NOMO-1 (cell line): ENCODE data around the gene IL22RA2.
A peak's percentile ranks its signal among the peaks of the same experiment; 100 is the strongest.

Experiments
- DNase-seq, 2 experiments: peaks; one replicate each; lab custom pipeline; 2025; ENCODE audit not compliant: unreplicated experiment in 2 of 2; lab: John Stamatoyannopoulos, UW

IL22RA2 gene

DNA sequence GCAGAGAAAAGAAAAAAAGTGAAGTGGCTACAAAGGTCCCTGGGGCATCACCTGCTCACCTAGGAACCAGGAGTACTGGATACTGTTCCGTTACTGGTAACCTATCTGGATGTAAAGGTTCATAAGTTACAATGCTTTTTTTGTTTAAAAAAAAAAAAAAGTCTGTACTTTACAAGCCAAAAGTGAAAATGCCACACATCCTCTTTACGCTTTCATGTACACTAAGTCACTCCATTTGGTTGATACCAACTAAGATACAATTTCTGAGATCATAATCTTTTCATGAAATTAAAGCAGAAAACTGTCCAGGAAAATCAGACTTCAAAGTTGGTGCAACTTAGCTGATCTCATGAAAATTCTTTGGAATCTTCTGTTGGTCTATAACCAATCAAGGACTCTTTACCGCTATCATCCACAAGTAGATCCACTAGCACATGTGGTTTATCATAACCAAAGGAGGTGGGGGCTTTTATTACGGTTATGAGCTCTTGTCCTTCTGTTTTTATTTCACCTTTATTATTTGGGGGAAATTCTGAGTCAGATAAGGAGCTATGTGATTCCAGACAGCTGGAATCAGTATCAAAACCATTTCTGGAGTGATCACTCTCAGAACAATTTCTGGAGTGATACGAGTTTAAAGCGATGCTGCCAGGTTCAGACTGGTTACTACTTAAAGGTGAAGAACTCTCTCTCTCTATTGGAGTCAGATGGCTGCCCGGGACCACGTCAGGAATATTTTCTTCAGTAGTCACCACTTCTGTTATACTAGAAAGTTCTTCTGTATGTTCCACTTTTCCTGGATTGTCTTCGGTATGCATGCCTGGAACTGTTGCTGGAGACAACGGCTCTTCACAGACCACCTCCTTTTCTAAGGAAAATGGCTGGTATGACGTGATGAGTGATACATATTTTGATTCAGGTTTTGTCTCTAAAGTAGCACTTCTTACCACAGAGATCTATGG lies 24.5 kb upstream of the IL22RA2 start:
- no peak for DNase-seq

DNA sequence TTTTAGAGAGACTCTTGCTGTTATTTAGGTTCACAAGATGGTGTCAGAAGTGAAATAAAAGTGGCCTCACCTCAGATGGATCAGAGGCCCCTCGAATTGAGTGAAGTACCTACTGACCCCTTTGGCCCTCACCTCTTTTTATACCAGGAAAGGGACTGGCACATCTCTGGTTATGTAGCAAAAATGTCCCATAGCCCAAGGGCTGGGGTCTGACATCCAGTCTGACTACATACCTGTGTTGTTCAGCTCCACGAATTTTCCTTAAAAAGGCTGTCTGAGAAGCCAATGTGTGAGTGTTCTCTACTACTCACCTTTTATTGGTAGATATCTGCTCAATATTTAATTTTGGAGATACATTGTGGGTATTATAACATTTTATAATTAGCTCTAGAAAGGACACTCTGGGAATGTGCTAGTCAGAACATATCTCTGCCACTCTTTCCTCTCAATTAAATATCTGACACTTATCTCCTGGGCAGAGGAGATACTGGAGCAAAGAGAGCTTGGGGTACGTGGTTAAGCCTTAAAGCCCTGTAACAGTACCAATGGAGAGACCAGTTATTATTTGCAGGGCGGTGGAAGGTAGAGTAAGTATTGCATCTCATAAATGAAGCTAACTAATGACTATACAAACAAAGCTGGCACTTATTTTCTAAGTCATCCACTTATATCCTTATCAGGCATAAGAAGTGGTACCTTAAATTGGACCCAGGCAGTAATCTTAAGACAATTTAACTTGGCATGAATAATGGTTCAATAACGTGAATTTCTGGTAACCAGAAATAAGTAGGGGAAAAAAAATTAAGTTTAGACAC lies 20.0 kb upstream of the IL22RA2 start:
- DNase-seq = no peak

DNA sequence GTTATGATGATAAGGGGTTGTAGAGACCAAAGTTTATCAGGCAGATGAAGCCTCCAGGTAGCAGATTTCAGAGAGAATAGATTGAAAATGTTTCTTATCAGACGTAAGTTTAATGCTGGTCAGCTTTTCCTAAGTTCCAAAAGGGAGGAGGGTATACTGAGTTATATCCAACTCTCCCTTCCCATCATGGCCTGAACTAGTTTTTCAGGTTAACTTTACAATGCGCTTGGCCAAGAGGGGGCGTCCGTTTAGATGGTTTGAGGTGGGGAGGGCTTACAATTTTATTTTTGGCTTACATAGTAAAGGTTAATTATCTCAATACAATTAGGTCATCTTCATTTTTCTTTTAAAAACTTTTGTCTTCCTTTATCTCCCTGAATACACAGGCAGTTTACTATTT lies 19.4 kb upstream of the IL22RA2 start:
- DNase-seq = no peak

DNA sequence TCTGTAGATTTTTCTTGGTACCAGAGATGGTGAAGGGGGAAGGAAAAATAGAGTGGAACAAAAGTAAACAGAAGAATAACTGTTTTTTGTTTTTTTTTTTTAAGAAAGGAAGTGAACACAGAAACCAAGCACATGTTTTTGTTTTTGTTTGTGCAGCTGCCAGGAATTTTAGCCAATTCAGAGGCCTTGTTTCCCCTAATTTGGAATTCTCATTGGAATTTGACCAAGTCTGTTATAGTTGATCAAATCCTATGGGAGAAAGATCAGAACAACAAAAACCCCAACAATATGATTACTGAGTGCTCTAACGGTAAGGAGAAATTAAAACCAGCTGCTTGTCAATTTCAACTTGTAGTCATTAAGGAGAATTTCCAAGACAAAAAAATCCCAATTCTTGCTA lies 18.2 kb upstream of the IL22RA2 start:
- no peak for DNase-seq

DNA sequence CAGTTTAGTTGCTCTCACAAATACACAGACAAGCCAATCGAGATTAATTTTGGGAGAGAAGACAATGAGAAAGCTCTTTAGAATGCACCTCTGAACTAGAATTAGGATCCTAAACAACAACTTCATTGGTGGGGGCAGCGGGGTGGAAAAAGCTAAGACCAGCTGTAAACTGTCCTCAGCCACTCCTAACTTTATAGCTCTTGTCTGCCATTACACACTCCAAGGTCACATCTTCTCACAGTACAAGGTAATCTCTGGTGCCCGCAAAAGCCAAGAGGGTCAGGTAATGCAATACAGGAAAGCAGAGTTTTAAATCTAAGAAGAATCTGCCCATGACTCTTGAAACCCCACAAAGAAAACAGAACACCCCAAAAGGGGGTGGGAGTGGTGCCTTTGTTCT lies 17.8 kb upstream of the IL22RA2 start:
- DNase-seq = no peak

DNA sequence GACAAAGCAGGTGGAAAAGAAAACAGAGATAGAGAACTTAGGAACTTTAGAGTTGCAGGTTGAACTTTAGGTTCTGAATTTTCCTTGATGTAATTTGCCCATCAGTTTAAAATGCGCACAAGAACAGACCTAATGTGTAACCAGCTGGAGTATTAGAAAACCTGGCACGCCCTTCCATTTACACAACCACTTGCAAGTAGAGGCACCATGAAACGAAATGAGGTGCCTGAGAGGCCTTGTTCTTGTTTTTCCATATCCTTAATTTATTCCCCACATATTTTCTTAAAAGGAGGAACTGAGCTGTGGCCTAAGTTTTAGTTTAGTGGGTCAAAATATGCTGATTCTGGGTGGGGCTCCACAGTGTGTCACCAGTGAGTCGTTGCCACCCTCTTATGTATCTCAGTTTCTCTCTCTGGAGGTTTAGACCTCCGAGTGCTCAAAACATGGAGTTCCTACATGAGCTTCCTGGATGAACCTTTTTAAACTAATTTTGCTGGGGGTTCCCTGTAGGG lies 17.2 kb upstream of the IL22RA2 start:
- DNase-seq = no peak

DNA sequence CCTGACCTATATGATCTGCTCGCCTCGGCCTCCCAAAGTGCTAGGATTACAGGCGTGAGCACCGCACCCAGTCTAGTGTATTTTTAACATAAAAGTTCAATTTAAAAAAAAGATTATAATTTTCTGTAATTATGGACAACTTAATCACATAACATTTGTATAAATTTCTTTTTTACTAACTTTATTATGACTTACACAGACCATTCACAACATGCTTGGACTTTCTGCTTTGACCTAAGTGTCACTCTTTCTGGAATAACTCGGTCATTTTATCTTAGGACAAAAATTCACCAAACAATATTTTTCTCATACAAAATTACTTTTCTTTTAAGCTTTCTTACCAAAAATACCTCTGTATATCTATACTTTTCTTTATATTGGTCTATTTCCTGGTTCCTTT lies 15.4 kb upstream of the IL22RA2 start:
- DNase-seq = no peak

DNA sequence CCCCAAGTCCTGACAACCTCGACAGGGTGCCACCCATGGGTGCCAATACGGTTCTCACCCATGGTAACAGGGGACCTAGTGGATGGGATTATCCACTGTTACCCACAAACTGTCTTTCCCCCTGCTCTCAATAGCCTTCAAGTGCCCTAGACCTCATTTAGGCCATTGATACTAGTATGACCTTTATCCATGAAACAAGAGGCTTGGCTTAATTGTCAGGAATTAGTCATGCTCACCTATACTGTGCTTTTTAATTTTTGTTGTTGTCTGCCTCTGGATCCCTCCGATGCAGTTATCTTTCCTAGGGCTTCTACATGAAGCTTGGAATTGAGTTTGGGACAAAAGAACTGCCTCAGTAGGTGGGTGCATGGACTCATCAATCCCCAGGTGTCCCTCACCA lies 11.8 kb upstream of the IL22RA2 start:
- no peak for DNase-seq

DNA sequence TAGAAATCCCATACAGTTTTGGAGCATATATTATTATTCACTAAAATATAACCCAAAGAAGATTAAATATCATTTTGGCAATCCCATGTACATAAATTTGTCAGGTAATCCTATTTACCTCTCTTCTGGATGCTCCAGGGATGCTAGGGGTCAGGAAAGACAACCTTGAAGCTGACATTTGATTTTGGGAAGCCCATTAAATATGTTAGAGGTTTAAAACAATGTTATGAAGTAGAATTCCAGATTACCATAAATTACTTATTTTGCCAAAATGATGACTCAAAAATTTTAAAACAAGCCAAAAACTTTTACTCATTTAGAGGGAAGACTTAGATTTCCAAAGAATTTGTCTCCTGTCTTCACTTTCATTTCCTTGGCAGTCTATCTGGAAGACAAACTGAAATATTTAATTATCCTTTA lies 9.2 kb upstream of the IL22RA2 start:
- DNase-seq = no peak

DNA sequence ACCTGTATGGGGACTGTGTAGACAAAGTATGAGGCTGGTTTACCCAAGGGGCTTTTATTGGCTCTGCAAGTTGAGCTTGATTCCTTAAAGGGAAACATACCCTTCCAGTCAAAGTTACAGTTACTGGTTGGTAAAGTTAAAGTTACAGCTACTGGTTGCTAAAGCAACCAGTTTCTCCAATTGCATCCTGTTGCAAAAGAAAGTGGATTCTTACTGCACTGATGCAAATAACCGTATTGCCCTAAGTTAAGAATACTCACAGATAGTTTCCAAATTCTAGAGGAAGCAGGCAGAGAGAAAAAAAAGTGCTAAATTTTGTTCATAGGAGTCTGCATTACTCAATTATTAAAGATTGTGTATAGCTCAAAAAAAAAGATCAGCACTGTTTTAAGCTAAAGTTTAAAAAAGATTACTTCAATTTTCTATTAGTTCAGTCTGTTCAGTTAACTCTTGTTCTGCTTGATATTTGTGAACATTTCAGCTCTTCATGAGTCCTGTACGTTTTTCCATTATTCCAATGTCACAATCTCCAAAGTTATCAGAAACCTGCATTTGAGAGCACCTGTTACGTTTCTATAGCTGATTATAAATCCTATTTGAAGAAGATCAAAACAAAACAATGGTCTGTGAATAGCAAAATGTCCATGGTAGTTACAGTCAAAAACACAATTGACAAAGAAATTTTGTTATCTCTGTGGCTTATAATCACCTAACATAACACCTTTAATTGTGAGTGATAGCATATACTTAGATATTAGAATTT lies 8.6 kb upstream of the IL22RA2 start:
- peak; percentile 24 to 81 for DNase-seq

DNA sequence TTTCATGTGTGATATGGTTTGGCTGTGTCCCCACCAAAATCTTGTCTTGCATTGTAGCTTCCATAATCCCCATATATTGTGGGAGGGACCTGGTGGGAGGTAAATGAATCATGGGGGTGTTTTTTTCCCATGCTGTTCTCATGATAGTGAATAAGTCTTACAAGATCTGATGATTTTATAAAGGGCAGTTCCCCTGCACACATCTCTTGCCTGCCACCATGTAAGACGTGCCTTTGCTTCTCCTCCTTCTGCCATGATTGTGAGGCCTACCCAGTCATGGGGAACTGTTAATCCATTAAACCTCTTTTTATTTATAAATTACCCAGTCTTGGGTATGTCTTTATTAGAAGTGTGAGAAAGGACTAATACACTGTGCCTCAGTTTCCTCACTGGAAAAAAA lies 4.2 kb upstream of the IL22RA2 start:
- no peak for DNase-seq

DNA sequence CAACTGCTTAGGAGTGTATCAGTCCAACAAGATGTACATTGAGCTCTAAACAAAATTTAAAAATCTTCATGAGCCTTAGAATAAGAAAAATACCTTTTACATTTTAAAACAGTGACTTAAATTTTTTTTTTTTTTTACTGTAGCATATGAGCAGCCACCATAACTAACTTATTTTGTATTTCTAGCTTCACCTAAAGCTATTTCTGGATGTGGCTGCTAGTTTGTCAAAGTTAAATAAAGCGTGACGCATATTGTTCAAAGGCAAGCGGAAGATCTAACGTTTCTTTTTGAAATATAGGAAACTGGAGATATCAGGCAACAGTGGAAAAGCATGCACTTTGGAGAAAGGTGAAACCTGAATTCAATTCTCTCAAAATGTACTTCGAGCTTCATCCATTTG lies 3.3 kb upstream of the IL22RA2 start:
- no peak for DNase-seq

DNA sequence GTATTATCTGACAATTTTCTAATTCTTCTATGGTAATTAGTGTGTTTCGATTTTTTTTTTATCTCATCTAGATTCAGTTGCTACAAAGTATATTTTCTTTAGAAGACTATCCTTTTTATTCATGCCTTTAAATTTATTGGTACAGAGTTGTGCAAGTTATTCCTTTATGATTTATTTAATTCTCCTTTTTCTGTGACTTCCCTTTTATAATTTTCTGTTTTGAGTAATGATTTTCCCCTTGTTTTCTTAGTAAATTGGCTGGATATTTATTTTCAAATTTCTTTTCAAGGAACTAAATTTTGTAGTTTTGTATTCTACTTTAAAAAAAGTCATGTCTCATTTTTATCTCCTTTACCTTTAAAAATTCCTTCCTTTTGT lies 2.4 kb upstream of the IL22RA2 start:
- peak in 1 of 2 experiments; percentile 59 for DNase-seq

DNA sequence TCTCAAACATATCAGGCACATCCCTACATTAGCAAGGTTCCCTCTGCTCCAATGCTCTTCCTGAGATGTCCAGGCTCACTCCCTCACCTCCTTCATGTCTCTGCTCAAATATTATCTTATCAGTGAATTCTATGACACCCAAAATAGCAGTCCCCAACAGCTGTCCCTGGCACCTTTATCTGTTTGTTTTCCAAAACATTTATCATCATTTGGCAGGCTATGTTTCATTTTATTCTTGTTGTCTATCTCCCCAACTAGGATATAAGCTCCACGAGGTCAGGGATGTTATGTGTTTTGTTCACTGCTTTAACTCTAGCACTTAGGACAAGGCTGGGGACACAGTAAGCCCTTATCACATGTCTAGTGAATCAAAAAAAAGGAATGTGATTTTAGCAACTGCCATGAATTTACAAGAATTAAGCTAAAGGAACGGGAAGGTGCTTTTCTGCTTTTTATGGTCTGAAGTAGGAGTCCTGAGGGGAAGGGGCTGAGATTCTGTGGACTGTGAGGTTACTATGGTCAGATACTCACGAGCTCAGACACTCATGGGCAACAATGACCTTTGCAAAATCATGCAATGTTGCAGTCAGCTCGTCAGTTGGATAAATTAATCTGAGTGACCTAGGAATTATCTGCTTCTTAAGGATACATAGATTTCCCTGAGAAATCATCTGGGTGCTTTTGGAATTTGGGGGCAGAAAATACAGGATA lies 1.9 kb upstream of the IL22RA2 start:
- DNase-seq = no peak

DNA sequence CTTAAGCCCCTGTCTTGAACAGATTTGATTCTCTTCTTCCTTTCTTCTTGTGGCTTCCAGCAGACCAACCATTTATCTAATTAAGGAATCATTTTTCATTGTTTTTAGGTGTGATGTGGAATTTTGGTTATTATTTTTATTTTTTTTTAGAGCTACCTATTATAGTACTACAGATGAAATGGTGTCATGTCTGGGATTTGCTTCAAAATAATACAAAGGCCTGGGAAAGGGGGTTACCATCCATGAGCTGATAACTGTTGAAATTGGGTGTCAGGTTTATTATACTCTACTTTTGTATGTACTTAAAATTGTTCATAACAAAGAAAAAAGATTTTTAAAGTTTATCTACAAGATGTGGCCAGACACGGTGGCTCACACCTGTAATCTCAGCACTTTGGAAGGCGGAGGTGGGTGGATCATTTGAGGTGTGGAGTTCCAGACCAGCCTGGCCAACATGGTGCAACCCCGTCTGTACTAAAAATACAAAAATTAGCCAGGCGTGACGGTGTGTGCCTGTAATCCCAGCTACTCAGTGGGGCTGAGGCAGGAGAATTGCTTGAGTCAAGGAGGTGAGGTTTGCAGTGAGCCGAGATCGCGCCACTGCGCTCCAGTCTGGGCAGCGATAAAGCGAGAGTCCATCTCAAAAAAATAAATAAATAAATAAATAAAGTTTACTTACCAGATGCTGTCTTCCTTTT lies 561 bp downstream of the IL22RA2 start:
- no peak for DNase-seq

DNA sequence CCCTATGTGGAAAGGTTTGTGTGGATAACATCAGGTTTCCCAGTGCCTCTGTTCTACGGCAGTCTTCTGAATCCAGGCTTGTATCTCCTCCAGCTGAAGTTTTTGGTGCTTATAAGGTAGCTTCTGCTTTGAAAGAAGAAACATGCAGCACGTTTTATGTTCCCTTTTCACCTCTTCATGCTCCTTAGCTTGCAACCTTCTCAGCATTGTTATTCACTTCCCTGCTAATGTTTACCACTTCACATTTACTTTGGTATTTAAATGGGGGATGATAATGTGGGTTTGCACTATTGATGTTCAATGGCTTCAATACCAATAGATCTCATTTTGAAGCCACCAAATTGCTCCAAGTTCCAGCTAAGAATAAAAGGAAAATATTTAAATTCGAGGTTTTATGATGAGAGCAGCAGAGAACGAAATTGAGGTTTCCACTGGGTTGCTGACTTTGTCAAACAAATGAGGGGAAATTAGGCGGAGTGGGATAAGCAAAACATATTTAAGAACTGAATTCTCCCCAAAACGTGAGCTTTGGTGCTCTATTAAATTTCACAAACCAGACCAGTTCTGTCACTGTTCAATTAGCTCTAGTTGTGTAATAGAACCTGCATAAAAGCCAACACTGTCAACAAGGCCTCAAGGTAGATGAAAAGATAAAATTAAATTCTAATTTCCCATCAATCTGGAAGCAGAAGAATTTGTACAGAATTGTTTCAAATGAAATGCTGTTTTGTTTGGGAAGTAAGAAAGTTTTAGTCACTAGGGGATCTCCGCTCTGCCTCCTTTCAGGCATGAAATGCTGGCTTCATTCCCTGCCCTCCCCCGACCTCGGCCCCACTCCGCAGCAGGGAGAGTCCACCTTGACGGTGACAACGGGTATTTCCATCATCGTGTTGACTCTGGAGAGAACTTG lies 1.4 kb downstream of the IL22RA2 start:
- DNase-seq = peak in 1 of 2 experiments; percentile 44

DNA sequence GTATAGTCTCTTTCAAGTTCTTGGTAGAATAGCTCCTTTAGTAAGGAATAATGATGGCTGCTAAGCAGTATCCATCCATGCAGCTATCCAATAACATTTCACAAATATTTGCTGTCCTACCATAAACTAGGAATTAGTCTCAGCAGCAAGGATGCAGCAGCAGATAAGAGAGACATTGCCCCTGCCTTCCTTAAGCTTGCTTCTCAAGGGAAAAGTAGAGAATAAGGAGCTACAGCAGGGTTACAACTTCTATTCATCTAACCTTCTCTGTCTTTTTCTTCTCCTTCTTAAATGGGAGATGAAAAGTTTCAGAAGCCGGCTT lies 2.4 kb downstream of the IL22RA2 start:
- DNase-seq = no peak

DNA sequence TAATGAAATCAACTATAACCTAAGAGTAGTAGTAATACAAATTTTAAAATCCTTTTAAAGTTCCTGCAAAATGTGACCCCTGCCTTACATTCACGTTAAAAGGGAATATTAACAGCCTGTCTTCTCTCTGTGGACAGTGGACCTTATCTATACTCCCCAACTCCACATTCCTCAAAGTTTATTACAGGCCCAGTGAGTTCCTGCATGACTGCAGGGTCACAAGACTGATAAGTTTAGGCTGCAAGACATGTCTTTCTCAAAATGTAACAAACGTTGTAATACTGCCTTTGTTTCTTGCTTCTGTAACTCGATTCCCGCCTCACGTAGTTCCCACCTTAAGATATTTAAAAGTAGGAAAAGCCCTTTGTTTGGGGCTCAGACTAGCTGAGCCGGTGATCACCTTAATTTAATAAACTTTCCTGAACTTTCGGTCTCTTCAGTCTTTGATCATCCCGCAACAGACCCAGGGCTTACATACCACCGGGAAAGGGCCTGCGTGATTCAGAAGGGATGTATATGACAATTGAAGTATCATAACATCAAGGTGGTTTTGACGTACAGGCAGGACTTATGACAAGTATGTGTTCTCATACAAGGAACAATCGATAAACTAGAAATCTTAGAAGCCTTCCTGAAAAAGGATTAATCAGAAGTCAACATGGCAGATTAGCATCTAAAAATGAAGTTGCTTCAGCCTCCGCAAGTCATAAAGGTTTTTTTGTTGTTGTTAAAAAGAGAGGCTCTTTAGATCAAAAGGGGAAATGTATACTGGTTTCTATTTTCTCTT lies 3.0 kb downstream of the IL22RA2 start:
- no peak for DNase-seq
